Epidermal melanocyte (primary cell): ENCODE results near the gene ARHGEF7.
A peak's percentile ranks its signal among the peaks of the same experiment; 100 is the strongest.

Experiments
- DNase-seq: peaks from one replicate; pipeline ENCODE4 v3.0.0; 2011; ENCODE audit warnings: low spot score; ENCODE audit not compliant: insufficient read length

Gene ARHGEF7

GRCh38 chr13:111131611-111132010 is 16.5 kb downstream of the ARHGEF7 start:
- no peak for DNase-seq

- DNase-seq, result no peak
Observed at GRCh38 chr13:111132948-111133347, 17.8 kb downstream of the ARHGEF7 start.

GRCh38 chr13:111139452-111139851 is 24.3 kb downstream of the ARHGEF7 start:
- no peak for DNase-seq

GRCh38 chr13:111139873-111140561 is 24.9 kb downstream of the ARHGEF7 start:
- no peak for DNase-seq

GRCh38 chr13:111140562-111141105 is 25.5 kb downstream of the ARHGEF7 start:
- no peak for DNase-seq

- DNase-seq, result no peak
Observed at GRCh38 chr13:111142472-111142871, 27.4 kb downstream of the ARHGEF7 start.

- no peak for DNase-seq
Observed at GRCh38 chr13:111143865-111144540, 28.9 kb downstream of the ARHGEF7 start.

GRCh38 chr13:111145071-111145470 is 30.0 kb downstream of the ARHGEF7 start:
- DNase-seq, result no peak

GRCh38 chr13:111145506-111145905 is 30.4 kb downstream of the ARHGEF7 start:
- DNase-seq, result no peak

GRCh38 chr13:111152844-111153243 is 37.7 kb downstream of the ARHGEF7 start:
- DNase-seq, result no peak

GRCh38 chr13:111153279-111153976 is 38.3 kb downstream of the ARHGEF7 start:
- peak; percentile 94 for DNase-seq

GRCh38 chr13:111153977-111154332 is 38.8 kb downstream of the ARHGEF7 start:
- DNase-seq, result no peak

GRCh38 chr13:111156421-111156820 is 41.3 kb downstream of the ARHGEF7 start:
- no peak for DNase-seq

- no peak for DNase-seq
Observed at GRCh38 chr13:111158136-111158805, 43.2 kb downstream of the ARHGEF7 start.

- DNase-seq, result no peak
Observed at GRCh38 chr13:111159362-111160320, 44.5 kb downstream of the ARHGEF7 start.

- DNase-seq, result no peak
Observed at GRCh38 chr13:111160648-111161047, 45.5 kb downstream of the ARHGEF7 start.

- no peak for DNase-seq
Observed at GRCh38 chr13:111161601-111162600, 46.8 kb downstream of the ARHGEF7 start.

GRCh38 chr13:111165241-111166010 is 50.3 kb downstream of the ARHGEF7 start:
- no peak for DNase-seq
